GM19463 (cell line): ENCODE results near the gene RIPOR3.
"Not testable (repeated sequence)": the region's sequence is repeated elsewhere in the genome, so short reads cannot be mapped to it uniquely, and the experiment has no call there.

Experiments
- ATAC-seq: cut with Tn5 transposase; IDR thresholded peaks from one replicate; pipeline ENCODE4 v1.9.1; 2021; ENCODE audit warnings: mild to moderate bottlenecking, moderate library complexity; ENCODE audit not compliant: unreplicated experiment

The RIPOR3 gene

DNA sequence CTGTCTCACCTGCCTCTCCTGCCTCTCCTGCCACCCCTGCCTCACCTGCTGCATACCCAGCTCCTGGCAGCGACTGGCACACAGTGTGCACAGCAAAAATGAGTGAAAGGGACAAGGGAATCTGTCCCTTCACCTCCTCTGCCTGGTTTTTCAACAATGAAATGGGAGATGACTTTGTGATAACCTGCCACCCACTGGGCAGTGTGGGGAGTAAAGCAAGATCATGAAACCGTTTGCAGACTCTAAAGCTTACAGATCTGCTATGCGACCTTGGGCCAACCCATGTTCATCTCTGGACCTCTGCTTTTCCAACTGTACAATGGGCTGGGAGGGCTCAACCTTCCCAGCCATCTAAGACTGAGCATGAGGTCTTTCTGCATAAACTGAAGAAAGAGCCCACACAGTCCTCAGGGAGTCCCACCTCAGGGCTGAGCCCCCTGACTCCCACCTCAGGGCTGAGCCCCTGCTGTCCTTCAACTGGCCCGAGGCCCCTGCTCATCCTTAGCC lies 81.1 kb downstream of the RIPOR3 start:
- no peak for ATAC-seq

DNA sequence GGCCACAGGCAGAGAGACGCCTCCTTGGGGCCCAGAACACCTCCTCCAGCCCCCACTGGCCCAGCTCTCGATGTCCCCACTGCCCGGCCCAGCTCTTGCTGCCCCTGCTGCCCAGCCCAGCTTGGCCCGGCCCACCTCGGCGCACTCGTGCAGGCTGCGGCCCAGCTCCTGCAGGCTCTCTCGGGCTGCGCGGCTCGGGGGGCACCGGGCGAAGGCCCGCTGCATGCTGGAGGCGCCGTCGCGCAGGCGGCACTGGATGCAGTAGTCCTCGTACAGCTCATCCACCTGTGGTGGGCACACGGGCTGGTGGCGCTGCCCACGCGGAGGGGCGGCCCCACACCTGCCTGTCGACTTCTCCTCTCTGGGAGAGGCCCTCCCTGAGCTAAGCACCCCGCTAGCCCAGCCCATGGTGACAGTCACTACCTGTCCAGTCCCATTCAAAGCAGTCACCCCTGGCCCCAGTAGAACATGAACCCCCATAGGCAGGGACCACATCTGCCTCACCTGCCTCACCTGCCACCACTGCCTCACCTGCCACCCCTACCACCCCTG lies 81.8 kb downstream of the RIPOR3 start:
- ATAC-seq, result no peak

DNA sequence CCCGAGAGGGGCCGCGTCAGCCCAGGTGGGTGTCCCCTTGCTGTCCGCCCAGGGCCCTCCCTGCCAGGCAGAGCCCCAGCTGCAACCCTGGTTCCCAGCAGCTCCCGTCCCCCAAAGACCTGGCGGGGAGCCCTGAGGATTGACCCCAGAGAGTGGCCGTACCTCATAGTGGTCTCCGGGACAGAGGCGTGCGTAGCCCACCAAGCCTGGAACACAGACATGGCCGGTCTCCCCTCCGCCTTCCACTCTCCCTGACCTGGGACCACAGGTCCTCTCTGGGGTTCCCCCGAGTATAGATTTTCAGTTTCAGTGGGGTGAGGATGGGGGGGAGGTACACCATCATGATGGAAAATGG lies 82.6 kb downstream of the RIPOR3 start:
- no peak for ATAC-seq

DNA sequence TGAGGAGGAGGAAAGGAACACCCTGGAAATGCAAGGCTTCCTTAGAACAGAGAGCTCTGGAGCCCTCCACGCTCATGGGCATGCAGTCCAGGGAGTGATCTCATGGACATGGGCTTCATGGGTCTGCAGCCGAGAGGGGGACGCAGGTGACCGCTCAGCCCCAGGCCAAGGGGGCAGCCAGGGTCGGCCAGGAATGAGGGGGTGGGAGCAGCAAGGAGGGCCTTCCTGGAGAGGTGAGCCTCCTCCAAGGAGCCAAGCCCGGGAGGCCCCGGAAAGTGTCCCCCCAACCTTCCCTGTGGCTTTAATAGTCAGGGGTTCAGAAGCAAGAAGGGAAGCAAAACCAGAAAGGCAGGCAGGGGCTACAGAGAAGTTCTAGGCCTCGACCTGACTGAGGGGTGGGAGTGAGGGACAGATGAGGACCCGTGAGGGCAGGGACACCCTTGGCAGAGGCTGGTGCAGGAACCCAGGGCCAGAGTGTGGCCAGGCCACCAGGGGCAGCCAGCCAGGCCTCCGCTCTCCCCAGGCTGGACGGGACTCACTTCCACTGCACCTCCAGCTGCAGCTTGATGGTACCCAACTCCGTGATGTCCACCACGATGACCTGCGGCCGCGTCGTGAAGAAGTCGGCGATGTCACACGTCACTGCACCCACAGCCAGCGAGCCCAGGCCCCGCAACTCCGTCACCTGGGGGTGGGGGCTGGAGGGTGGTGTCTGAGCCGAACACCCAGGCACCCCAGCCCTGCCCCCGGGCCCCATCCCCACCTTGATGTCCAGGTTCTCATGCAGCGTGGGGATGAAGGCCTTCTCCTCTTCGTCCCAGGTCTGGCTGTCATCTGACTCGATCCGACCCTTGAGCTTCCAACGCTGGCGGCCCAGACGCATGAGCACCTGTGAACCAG lies 83.2 kb downstream of the RIPOR3 start:
- ATAC-seq, result no peak

DNA sequence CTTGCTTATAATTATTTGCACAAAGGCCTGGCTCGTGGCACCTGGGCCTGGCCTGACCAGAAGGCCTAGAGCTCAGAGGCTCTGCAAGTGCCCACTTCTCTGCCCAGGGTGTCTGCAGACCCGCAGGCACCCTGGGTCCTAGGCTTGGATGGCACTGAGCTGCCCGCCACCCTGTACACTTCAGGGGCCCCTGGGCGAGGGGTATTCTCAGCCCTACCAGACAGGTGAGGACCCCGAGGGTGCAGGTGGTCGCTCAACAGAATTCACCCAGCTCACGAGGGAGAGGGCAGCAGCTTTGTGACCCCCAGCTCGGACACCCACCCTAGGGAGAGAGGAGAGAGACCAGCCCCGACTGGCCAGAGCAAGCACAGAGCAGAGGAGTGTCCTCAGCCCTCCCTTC lies 83.9 kb downstream of the RIPOR3 start:
- ATAC-seq, result no peak

DNA sequence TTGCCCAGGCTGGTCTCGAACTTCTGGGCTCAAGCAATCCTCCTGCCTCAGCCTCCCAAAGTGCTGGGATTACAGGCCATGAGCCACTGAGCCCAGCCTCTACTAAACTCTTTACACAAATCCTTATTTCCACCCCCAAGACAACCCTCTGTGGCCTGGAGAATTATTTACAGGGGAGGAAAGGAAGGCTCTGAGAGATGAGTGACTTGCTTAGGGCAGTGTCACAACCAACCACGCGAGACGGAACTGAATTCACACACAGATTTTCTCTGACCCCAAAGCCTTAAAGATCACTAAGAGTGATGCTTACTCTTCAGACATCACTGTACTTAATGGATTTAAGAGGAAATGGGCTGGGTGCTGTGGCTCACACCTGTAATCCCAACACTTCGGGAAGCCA lies 86.2 kb downstream of the RIPOR3 start:
- ATAC-seq, result no peak

DNA sequence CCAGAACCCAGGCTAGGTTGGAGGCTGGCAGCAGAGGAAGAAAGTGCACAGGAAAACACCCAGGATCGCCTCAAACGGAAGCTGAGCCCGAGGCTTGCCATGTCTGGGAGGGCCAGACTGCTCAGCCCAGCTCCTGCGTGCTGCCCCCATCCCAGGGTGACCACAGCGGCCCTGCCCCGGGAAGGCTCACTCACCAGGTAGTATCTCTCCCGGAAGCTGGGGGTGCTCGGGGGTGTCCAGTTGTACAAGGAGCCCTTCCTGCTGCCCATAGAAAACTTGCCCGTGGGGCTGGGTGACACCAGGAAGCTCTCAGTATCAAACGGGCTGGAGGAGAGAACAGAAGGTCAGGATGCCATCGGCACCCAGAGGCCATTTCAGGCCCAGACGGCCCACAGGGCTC lies 86.9 kb downstream of the RIPOR3 start:
- no peak for ATAC-seq

DNA sequence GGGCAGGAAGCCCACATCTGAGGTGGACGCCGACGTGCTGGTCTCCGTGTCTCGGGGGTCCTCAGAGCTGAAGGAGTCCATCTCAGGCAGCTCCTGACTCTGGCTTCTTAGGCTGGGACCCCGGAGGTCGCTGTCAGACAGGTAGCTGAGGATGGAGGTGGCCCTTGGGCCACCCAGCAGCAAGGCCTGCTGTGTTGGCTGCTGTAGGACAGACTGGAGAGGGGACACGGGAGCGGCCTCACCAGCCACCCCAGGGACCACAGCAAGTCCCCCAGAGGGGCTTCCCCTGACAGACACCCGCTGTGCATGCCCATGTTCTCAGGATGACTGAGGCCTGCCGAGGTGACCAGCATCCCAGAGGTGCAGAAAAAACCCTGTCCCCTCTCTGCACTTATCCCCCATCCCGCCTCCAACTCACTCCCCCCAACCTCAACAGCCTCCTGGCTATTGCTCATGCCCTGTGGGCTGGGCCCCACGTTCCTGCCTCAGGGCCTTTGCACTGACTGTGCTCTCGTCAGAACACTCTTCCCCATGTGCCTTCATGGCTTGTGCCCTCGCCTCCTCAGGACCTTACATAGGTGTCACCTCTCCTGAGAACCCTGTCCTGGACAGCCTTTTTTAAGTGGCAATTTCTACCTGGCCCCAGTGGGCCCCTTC lies 88.8 kb downstream of the RIPOR3 start:
- ATAC-seq, result no peak

DNA sequence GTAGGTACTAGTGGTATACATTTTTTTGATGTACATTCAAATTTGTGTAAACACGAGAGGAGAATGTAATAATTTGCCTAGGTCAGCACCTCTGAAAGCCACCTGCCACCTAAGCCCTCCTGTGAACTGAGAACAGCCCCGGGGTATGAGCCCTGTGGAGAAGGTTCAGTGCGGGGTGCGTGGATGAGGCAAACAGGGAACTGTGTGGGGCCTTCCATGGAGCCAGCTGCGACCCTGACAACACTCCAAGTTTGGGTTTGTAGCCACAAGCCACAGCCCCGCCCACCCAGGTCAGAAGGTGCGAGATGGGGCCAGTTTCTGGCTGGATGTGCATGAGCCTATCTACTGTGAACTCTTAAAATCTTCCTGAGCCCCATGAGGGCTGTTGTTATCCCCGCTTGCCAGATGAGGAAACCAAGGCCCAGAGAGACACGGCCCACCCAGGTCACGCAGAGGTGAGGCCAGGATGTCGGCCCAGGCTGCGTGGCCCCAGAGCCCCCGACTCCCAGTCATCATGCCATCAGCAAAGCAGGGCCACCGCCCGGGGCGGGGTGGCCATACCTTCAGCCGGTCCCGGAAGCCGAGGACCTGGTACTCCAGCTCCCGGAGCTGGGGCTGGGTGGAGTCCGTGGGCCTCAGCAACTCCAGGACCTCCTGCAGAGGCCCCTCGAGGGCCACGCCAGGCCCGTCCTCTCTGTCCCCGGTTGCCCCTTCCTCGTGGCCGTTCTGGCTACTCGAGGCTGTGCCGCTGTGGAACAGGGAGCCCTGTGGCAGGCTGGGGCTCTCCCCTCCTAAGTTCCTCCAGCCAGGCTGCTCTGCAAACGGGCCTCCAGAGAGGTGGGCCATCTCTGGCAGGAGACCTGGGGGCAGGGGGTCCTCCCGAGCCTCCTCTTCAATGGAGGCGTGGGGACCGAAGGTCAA lies 89.6 kb downstream of the RIPOR3 start:
- ATAC-seq, result no peak

DNA sequence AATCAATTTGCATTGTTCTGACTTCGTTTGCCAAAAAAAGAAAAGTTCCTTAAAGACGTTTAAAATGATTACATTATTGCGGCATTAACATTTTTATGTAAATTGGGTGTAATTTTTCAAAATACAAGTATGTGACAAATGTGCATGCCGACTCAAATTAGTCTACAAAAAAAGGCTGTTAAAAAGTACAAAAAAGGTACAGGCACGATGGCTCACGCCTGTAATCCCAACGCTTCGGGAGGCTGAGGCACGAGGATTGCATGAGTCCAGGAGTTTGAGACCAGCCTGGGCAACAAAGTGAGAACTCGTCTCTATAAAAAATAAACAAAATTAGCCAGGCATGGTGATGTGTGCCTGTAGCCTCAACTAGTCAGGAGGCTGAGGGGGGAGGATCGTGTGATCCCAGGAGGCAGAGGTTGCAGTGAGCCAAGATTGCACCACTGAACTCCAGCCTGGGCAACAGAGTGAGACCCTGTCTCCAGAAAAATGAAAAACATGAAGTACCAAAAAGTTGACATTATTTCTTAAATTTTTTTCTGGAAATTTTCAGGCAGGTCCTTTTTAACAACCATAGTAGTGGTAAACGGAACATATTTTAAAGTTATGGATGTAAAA lies 91.0 kb downstream of the RIPOR3 start:
- ATAC-seq, result no peak

DNA sequence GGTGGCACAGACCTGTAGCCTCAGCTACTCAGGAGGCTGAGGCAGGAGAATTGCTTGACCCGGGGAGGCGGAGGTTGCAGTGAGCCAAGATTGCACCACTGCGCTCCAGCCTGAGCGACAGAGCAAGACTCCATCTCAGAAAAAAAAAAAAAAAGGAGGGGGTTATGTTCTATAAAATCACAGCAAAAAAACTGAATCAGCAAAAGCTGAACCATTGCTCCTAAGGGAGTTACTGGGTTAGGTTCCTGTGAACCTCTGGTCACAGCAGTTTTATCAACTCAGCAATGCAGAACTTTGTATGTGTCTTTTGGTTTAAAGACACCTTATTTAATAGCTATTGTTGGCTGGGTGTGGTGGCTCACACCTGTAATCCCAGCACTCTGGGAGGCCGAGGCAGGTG lies 92.6 kb downstream of the RIPOR3 start:
- ATAC-seq, result not testable (repeated sequence)

DNA sequence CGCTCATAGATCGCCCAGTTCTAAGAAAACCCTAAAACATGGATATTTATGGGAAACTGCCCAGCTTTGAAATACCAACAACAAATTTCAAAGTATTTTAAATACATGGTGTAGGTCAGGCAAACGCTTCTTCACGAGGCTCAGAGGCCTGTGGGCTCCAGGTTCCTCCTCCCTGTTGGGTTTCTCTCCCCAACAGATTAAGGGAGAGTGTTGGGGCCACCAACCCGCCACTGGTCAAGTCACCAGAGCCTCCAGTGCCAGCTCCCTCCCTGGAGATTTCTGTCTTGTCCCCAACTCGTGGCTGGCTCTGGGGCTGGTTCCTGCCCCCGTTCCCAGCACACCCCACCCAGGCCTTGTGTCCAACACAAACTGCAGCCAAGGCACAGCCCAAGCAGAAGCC lies 93.3 kb downstream of the RIPOR3 start:
- ATAC-seq, result no peak

DNA sequence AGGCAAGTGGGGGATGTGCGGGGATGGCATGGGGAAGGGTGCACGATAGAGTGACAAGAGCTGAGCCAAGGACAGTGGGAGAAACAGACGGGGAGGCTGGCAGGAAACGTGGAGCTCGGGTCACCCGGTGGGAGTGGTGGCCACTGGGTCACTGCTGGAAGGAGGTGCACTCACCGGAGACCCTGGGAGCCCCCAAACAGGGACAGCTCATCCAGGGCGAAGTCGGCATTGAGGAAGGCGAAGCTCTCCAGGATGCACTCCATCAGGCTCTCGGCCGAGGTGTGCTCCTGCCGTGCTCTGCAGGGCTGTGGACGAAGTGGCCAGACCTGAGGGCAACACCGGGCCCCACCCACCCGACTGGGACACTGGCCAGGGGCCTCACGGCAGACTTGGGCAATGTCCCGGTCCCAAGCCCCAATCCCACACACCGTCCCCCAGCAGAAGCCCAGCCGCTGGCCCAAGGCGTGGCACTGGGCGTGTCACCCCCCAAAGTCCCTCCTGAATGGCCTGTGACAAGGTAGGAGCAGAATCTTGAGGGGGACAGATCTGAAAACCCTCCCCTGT lies 93.9 kb downstream of the RIPOR3 start:
- no peak for ATAC-seq

DNA sequence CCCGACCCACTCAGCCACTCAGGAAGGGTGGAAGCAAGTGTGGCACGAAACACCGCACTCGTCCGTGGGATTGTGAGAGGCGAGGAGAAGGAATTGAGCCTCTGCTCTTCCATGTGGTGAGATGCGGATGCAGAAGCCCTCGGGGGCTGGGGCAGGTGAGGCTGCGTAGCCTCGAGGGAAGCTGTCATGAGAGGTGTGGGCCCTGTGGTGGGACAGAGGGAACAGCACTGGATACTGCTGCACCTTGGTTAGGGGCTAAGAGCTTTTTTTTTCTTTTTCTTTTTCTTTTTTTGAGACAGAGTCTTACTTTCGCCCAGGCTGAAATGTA lies 94.7 kb downstream of the RIPOR3 start:
- no peak for ATAC-seq

DNA sequence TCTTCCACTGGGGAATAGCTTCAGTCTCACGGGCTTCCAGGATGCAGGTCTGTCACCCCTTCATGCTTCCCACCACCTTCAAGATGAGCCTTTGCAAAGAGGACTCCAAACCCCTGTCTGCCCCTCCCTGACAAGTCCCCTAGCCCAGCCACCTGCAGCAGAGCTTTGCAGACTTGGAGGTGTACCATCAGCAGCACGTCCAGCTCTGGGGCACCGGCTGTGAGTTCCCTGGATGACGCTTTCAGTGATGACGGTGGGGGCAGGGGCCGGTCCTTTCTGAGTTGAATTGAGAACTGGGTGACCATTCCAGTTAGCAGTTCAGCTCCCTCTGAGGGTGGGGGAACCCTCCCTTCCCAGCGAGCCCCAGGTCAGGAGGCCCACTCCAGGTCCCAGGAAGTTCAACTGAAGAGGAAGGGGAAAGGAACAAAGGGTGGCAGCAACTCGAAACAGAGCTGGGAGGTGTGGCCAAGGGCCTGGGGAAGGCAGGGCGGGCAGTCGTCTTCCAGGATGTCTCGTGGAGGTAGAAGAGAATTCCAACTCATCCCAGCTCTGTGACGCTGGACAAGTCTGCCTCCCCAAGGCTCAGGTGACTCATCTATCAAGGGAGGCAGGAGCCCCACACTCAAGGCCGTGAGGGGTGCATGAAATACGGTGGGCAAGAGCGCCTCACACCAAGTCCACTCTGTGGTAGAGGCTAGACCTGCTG lies 95.2 kb downstream of the RIPOR3 start:
- ATAC-seq, result no peak

DNA sequence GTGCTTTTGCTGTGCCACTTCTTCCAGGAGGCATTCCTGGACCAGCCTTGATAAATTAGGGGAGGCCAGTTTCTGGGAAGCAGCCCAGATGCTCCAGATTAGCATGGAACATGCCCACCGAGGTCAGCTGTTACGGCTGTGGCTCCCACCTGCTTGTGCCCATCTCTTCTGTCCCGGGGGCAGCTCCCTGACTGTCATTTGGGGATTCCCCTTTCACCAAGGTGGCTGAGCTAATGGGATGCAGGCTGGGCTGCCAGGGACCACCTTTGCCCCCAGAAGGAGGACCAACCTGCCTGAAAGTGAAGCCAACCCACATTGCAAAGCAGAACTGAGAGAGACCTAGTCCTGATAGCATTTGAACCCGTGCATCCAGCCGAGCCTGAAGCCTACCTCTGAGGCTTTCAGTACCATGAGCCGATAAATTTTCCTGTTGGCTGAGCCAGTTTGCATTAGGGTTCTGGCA lies 95.9 kb downstream of the RIPOR3 start:
- ATAC-seq, result no peak

DNA sequence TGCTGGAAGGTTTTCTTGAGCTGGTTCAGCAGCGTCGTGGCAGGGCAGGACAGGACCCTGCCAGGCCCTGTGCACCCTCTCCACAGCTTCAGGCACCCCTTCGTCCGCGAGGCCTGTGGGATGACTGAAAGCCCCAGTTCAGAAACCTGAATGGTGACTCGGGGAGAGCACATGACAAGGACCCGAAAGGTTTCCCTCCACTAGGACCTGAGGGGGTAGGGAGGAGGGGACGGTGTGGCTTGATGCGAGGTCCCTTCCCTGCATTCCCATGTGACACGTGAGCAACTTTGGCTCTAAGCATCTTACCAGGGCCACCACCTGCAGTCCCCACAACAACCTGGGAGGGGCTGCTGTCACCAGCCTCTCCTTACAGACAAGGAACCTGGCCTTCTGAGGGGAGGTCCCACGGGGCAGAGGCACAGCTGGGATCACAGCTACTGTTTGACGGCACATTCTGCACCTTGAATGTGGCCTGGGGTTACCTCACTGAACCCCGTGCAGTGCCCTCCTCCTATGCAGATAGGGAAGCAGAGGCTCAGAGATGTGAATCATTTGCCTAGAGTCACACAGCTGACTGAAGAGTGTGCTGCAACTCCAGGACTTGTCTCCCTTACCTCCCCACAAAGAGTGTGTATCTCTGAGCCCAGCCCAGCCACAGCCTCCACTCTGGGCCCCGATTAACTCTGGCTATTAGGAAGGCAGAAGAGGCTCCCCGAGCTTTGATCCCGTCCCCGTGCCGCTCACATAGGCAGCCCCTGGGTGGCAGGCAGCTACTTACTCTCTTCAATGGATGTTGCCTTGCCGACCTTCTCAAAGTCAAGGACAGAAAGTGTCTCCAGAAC lies 96.5 kb downstream of the RIPOR3 start:
- no peak for ATAC-seq

DNA sequence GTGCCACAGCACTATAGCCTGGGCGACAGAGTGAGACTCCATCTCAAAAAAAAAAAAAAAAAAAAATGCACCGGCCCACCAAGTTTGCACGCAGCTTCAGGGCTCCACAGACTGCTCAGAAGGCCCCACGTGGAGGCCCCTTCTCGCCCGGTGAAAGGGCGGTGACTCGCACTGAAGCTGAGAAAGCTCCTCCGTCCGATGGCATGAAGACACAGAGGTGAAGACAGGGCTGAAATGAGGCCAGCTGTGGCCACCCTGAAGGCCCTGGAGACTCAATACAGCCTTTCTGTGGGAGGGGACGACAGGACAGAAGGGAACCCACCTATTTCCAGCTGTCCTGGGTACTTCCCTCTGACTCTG lies 97.1 kb downstream of the RIPOR3 start:
- no peak for ATAC-seq

DNA sequence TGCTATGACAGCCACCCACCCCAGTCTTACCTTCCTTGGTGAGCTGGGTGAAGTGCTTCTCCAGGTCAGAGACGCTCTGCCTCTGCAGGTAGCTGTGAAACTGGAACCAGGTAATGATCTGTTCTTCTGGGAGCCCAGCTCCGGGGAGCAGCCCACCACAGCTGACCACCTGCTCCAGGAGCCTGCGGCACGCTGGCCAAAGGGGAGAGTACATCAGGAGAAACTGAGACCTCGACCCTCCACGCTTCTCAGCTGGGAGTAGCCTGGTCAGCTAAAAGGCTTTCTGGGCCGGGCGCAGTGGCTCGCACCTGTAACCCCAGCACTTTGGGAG lies 98.4 kb downstream of the RIPOR3 start:
- no peak for ATAC-seq
